Activated CD8-positive, alpha-beta memory T cell treated with anti-CD3 and anti-CD28 coated beads, Interleukin-2, amount 10 ng/mL, durations not matched to agents 7 days and 5 days (primary cell): ENCODE results near the gene DLG2. TPM values are rescaled to one million over a fixed set of nuclear protein-coding genes. Genes with fewer than 3 reads are reported as not detected.

Experiments used
- ATAC-seq: fragments of 150-1000 bp; cut with Tn5 transposase; one replicate; pipeline ENCODE4 v1.10.0; 2021; ENCODE audit warnings: moderate library complexity
- CTCF ChIA-PET: fragments of 350-600 bp; sonication (Branson Sonifier 250); formaldehyde crosslinking; loops from one replicate; lab custom pipeline; 2021; ENCODE audit warnings: antibody characterized with exemption; lab: Charles Lee
- DNase-seq: peaks from one replicate; pipeline ENCODE4 v3.0.0-alpha.2; 2020
- H3K27ac Mint-ChIP-seq: one replicate; pipeline ENCODE4 v1.8.0; 2021; ENCODE audit warnings: mild to moderate bottlenecking, mixed read lengths
- H3K27me3 Mint-ChIP-seq: one replicate; pipeline ENCODE4 v1.8.0; 2021; ENCODE audit warnings: mixed read lengths
- H3K36me3 Mint-ChIP-seq: one replicate; pipeline ENCODE4 v1.8.0; 2021; ENCODE audit warnings: mild to moderate bottlenecking, mixed read lengths
- H3K4me1 Mint-ChIP-seq: one replicate; pipeline ENCODE4 v1.8.0; 2021; ENCODE audit warnings: mixed read lengths
- H3K4me3 Mint-ChIP-seq: one replicate; pipeline ENCODE4 v1.8.0; 2021; ENCODE audit warnings: mild to moderate bottlenecking, moderate library complexity, mixed read lengths
- H3K9me3 Mint-ChIP-seq: one replicate; pipeline ENCODE4 v1.8.0; 2022; ENCODE audit warnings: low read depth, mixed read lengths
- total RNA-seq, 2 experiments: library from RNA; stranded (reverse); gene quantifications; one replicate each; pipeline ENCODE4 v1.2.3, GENCODE V29; 2021

The DLG2 gene
- total RNA-seq, 2 experiments from 2014 or later: 1.4 to 2.1 TPM

DNA sequence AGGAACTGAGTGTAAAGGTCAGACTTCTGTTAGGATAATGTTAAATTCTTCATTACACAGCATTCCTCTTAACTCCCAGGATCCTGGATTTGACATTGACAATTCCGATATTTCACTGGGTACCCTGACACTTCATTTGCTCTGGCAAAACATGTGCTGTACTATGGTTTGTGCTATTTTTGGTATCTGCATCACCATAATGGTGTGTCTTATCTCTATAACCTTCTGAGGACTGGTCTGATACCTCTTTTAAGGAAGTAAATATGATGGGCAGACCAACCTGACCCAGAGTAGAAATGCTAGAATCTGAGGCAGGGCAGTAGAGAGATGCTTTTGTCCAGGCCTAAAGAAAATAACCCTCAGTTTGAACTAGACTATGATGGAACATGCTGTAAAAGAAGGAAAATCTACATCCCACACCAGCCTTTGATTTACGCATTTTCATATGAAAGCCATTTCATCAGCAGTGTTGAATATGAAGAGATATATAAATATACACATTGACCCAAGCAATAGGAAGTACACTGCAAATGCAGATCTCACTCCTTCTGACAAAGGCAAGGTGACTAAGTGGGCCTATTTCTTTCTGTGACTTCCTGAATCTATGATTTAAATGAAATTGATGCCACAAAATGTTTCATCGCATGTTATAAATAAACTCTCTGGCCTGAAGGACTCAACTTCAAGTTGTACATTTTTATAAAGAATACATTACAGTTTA lies 966.7 kb downstream of the DLG2 start:
- Mint-ChIP-seq H3K9me3 (peaks cover 7% of the 10 kb centered on the region), H3K4me3 (no peak overlapping the region), H3K4me1 (no peaks in the 10 kb centered on the region), H3K36me3 (no peaks in the 10 kb centered on the region), H3K27me3 (no peaks in the 10 kb centered on the region), H3K27ac (no peak overlapping the region)
- CTCF ChIA-PET: no interaction called here
- DNase-seq (no peak), ATAC-seq (no peak)

DNA sequence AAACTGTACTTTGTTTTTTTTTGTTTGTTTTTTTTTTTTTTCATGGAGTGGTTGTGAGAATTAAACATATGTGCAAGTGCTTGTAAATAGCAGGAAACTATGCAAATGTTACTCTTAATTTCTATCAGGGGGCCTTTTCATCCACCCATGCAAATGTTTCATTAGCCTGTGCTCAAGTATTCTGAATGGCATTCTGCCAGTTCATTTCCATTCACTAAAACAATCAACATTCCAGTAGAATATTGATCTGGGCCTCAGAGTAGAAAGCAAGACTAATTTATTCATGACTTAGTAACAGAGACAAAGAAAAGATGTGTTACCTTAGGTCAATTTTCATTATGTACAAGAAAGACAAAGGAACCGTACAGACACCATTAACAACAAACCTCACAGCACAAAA lies 971.4 kb downstream of the DLG2 start:
- H3K27me3 Mint-ChIP-seq: no peaks in the 10 kb centered on the region
- DNase-seq (no peak), ATAC-seq (no peak)
- H3K4me3 Mint-ChIP-seq: no peak overlapping the region
- H3K4me1 Mint-ChIP-seq: no peaks in the 10 kb centered on the region
- H3K9me3 Mint-ChIP-seq: peaks cover 22% of the 10 kb centered on the region
- H3K36me3 Mint-ChIP-seq: no peaks in the 10 kb centered on the region
- no peak overlapping the region for H3K27ac Mint-ChIP-seq
- CTCF ChIA-PET: no interaction called here

DNA sequence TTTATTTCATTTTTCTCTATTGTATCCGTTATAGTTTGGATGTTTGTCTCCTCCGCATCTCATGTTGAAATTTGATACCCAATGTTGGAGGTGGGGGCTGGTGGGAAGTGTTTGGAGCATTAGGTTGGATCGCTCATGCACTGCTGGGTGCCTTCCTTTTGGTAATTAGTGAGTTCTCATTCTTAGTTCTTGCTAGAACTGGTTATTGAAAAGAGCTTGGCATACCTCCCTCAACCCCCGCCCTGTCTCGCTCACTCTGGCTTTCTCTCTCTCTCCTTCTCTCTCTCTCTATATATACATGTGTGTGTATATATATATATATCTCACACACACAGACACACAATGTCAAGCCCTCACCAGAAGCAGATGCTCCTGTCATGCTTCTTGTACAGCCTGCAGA lies 978.7 kb downstream of the DLG2 start:
- no peak overlapping the region for H3K4me3 Mint-ChIP-seq
- no peaks in the 10 kb centered on the region for H3K27me3 Mint-ChIP-seq
- DNase-seq: no peak
- H3K9me3 Mint-ChIP-seq: peaks cover 16% of the 10 kb centered on the region
- no peaks in the 10 kb centered on the region for H3K4me1 Mint-ChIP-seq
- no peak for ATAC-seq
- H3K36me3 Mint-ChIP-seq: no peaks in the 10 kb centered on the region
- CTCF ChIA-PET: no interaction called here
- no peak overlapping the region for H3K27ac Mint-ChIP-seq

DNA sequence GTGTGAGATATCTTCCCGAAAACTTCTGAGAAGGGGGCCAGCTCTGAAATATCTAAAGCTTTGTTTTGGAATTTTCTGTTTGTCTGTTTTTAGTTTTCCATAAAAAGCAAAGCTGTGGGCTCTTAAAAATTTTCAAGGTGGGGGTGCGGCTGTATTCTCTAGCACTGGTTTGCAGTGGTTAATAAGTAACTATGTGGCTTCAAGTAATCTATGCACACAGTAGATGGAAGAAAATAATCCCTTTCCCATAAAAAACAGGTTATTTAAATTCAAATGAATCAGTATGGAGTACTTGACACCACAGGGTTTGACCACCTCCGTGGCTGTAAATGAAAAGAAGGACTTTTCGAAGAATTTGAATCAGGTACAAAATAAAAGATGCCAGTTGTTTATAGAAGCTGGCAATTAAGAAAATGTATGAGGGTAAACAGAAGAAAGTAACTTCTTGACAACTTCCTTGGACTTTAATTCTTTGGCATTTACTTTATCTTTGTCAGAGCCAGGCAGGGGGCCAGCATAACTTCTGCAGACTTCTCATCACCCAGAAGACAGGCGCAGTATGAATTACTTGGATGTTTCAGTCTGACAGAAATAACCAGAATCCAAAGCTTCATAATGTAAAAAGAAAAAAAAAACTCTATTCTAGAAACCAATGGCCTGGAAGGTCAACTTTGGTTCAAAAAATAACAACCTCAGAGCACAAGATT lies 981.0 kb downstream of the DLG2 start:
- CTCF ChIA-PET: no interaction called here
- no peak overlapping the region for H3K27ac Mint-ChIP-seq
- no peaks in the 10 kb centered on the region for H3K36me3 Mint-ChIP-seq
- no peak for DNase-seq
- no peak overlapping the region for H3K4me3 Mint-ChIP-seq
- peaks cover 3% of the 10 kb centered on the region for H3K9me3 Mint-ChIP-seq
- H3K27me3 Mint-ChIP-seq: no peaks in the 10 kb centered on the region
- no peak for ATAC-seq
- no peaks in the 10 kb centered on the region for H3K4me1 Mint-ChIP-seq

DNA sequence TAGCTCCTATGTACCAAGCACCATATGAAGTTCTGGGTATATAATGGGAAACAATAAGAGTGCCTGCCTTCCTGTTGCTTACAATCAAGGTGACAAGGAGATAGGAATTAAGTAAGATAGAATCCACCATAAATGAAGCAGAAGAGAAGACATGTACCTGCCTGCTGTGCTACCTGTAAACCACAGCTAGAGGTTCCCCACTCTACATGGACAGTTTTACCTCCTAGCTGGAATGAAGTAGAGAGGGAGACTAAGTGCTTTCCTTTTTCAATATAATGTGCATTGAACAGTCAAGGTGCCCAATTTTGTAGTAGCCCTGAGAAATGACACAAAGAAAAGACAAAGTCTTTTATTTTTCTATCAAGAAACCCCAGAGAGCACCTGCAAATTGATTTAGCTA lies 984.6 kb downstream of the DLG2 start:
- Mint-ChIP-seq H3K27me3 (no peaks in the 10 kb centered on the region), H3K4me3 (no peak overlapping the region), H3K9me3 (peaks cover 4% of the 10 kb centered on the region), H3K4me1 (no peaks in the 10 kb centered on the region), H3K36me3 (no peaks in the 10 kb centered on the region), H3K27ac (no peak overlapping the region)
- DNase-seq: no peak
- CTCF ChIA-PET: interaction anchor here (2.4 kb wide), 1 partner anchor 10 kb away, joined by 5 read pairs; no protein-coding TSS in a partner anchor
- ATAC-seq: no peak

DNA sequence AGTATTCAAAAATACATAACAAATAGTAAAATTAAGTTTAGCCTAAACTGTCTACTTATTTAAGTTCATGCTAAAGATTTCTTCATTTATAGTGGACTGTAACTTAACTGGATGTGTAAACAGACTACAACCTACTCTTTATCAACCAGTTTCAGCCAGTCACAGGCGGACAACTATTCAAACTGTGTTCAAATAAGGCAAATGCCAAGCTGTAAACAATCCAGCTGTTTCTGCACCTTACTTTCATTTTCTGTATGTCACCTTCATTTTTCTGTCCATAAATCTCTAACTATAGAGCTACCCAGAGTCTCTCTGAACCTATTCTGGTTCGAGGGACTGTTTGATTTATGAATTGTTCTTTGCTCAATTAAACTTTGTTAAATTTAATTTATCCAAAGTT lies 992.8 kb downstream of the DLG2 start:
- H3K36me3 Mint-ChIP-seq: no peaks in the 10 kb centered on the region
- H3K27ac Mint-ChIP-seq: no peak overlapping the region
- CTCF ChIA-PET: no interaction called here
- DNase-seq (no peak), ATAC-seq (no peak)
- peaks cover 6% of the 10 kb centered on the region for H3K9me3 Mint-ChIP-seq
- H3K27me3 Mint-ChIP-seq: no peaks in the 10 kb centered on the region
- no peaks in the 10 kb centered on the region for H3K4me1 Mint-ChIP-seq
- no peak overlapping the region for H3K4me3 Mint-ChIP-seq

DNA sequence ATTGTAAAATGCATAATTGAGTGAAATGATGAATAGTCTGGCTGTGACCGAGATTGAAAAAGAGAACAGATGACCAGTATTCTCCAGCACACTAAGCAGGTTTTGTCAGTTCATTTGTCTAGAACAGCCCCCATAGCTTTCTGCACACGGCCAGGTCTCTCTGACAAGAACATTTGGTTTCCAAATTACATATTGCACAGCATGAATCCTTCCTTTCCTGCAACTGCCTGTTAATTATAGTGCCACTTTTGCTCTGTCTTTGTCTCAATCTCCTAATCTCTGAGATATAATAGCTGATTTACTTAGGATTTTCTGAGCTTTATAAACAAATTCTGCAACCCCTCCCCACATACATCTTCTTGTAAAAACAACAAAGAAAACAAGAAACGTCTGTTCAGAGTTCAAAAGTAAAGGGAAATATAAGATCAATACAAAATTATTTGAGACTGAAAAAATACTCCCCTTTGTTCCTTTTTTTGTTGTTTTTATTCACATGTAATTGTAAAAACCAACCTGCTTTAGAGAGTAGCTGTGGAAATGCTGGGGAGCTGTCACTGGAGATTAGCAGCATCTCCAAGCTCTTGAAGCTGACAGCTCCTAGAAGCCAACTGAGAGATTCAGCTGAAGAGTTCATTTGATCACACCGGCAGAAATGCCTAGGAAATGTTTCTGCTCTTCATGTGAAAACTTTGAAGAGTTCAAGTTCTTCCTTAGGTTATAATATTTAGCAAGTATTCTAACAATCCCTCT lies 998.1 kb downstream of the DLG2 start:
- ATAC-seq: no peak
- Mint-ChIP-seq H3K27me3 (no peaks in the 10 kb centered on the region), H3K4me1 (no peaks in the 10 kb centered on the region), H3K9me3 (peaks cover 7% of the 10 kb centered on the region), H3K27ac (no peak overlapping the region), H3K4me3 (no peak overlapping the region), H3K36me3 (no peaks in the 10 kb centered on the region)
- DNase-seq: no peak
- CTCF ChIA-PET: no interaction called here

DNA sequence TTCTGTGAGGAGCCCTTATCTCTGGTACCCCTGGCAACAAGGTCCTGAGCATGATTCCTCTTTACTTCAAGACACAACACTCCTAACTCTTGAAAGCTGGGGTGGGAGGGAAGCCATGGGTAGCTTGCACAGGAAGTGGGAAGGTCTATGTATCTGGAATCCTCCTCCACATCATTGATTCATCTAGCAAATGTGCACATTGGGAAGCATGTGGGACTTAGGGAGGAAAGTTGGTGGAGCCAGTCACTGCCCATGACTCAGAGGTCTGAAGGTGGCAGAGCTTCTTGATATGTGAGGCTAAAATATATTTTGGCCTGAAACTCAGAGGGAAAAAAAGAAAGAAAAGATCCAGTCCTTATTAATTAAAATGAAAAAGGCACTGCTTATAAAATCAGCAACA lies 1000.9 kb downstream of the DLG2 start:
- H3K36me3 Mint-ChIP-seq: no peaks in the 10 kb centered on the region
- ATAC-seq: no peak
- peaks cover 6% of the 10 kb centered on the region for H3K9me3 Mint-ChIP-seq
- H3K27me3 Mint-ChIP-seq: no peaks in the 10 kb centered on the region
- no peak overlapping the region for H3K4me3 Mint-ChIP-seq
- H3K27ac Mint-ChIP-seq: no peak overlapping the region
- no peak for DNase-seq
- no peaks in the 10 kb centered on the region for H3K4me1 Mint-ChIP-seq
- CTCF ChIA-PET: no interaction called here

DNA sequence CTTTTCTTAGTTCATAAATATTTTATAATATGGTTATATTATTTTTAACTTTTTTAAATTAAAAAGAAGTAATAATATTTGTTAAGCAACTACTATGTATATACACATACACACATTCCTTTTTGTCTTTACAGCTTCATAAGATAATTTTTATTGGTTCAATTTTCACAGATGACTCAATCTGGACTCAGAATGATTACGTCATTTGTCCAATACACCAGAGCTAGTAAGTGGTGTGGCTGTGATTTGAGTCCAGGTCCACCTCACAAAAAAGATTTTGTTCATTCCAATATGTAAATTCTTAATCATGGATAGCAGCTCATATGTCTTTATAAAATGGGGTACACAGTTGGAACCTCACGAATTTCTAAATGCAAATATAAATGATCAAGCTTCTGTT lies 1014.5 kb downstream of the DLG2 start:
- ATAC-seq: no peak
- CTCF ChIA-PET: no interaction called here
- Mint-ChIP-seq H3K27me3 (no peaks in the 10 kb centered on the region), H3K4me3 (no peak overlapping the region), H3K9me3 (no peaks in the 10 kb centered on the region), H3K36me3 (no peaks in the 10 kb centered on the region), H3K27ac (no peak overlapping the region), H3K4me1 (no peaks in the 10 kb centered on the region)
- no peak for DNase-seq

DNA sequence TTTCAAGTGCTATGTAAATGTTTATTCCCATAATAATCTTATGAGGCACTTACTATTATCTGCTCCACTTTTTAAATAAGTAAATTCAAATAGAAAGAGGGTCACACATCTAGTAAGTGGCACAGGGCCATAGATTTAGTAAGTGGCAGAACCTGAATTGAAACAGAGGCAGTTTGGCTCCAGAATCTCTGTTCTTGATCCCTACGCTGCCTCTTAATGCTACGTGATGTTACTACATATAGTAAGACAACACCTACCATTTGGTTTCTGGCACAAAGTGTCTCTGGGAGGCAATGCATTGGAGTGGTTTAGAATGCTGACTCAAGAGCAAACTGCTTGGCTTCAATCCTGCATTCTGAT lies 1018.3 kb downstream of the DLG2 start:
- H3K36me3 Mint-ChIP-seq: no peaks in the 10 kb centered on the region
- no peak overlapping the region for H3K27ac Mint-ChIP-seq
- no peak for ATAC-seq
- no peak for DNase-seq
- no peak overlapping the region for H3K4me3 Mint-ChIP-seq
- H3K9me3 Mint-ChIP-seq: peaks cover 2% of the 10 kb centered on the region
- CTCF ChIA-PET: no interaction called here
- no peaks in the 10 kb centered on the region for H3K27me3 Mint-ChIP-seq
- no peaks in the 10 kb centered on the region for H3K4me1 Mint-ChIP-seq

DNA sequence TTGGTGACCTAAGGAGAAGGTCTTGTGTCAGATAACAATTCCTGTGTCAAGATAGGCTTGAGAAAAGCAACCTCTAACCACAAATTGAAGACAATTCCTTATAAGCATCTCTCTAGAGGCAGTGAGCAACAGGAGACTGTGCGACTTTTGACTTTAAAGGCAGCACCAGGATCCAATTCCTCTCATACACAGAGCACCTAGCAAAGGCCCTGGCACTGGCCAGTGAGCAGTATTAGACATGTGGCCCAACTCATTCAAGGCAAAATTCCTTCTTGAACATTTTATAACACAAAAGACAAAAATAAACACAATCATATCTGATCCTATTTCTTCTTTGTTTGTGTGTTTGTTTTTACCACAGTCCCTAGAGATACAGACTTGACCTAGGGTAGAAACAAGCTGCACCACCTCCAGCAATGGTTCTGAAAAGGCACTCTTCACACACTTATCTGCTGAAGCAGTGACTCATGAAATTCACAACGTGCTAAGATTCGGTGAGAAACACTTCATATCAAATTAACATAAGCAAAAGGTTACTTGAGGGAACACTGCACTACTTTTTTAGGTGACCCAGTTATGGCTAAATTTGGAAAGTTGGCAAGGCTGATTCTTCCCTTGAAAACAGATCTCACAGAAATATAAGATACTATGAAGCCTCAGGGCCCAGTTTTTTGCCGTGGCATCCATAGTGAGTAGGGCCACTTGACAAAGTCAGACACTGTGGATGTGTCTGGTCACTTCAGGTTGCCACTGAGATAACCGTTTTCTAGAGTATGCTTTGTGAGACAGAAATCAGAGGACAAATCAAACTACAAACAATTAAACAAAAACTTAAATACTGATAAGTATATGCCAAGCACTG lies 1018.9 kb downstream of the DLG2 start:
- DNase-seq (no peak), ATAC-seq (no peak)
- CTCF ChIA-PET: no interaction called here
- Mint-ChIP-seq H3K27me3 (no peaks in the 10 kb centered on the region), H3K36me3 (no peaks in the 10 kb centered on the region), H3K4me1 (no peaks in the 10 kb centered on the region), H3K9me3 (peaks cover 2% of the 10 kb centered on the region), H3K27ac (no peak overlapping the region), H3K4me3 (no peak overlapping the region)

DNA sequence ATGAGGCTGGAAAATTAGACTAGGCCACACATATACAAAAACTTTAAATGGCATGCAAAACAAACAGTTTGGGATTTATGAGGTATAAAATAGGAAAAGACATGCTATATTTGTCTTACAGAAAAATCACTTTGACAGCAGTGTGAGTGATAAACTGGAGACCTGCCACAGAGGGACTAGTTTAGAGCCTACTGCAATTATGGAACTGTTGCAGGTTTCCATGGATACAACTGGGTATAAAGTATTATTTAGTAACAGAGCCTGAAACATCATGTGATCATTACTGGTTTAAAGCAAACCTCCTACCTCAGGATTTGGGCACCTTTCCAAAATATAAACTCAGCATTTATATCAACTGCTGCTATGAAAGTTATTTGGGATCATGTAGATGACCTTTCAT lies 1032.5 kb downstream of the DLG2 start:
- Mint-ChIP-seq H3K27me3 (no peaks in the 10 kb centered on the region), H3K27ac (no peak overlapping the region), H3K36me3 (no peaks in the 10 kb centered on the region), H3K4me3 (no peak overlapping the region), H3K9me3 (peaks cover 3% of the 10 kb centered on the region), H3K4me1 (no peaks in the 10 kb centered on the region)
- DNase-seq (no peak), ATAC-seq (no peak)
- CTCF ChIA-PET: no interaction called here

DNA sequence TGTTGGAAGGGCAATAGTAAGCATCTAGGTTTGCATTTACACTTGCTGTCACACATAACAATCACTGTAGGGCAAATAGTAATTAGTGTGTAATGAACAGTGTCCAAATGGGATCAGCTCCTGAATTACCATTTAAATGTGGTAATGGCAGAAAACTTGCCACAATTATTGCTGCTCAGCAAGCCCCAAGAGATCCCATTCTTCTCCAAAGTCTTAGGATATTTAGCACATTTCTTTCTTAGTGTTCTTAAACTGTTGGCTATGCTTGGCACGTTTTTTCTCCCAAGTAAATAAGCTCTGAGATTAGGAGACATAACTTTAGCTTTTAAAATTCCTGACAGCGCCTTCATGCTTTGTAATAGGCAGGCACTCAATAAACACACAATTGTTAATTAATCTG lies 1037.0 kb downstream of the DLG2 start:
- Mint-ChIP-seq H3K27me3 (no peaks in the 10 kb centered on the region), H3K36me3 (no peaks in the 10 kb centered on the region)
- CTCF ChIA-PET: no interaction called here

More for the DNA sequence above, 1037.0 kb downstream of the DLG2 start:
- Mint-ChIP-seq H3K9me3 (peaks cover 3% of the 10 kb centered on the region), H3K4me3 (no peak overlapping the region), H3K4me1 (no peaks in the 10 kb centered on the region), H3K27ac (no peak overlapping the region)
- no peak for ATAC-seq
- DNase-seq: no peak
